A172 (cell line): ENCODE measurements around the gene GTPBP2. TPM values are rescaled to one million over a fixed set of nuclear protein-coding genes. Genes with fewer than 3 reads are reported as not detected.
A peak's percentile ranks its signal among the peaks of the same experiment; 100 is the strongest.
"Not testable (repeated sequence)": the region's sequence is repeated elsewhere in the genome, so short reads cannot be mapped to it uniquely, and the experiment has no call there.

Experiments used
- DNase-seq: peaks from one replicate; pipeline ENCODE4 v3.0.0-alpha.2; 2015; ENCODE audit warnings: low spot score
- total RNA-seq: library from RNA; depleted of rRNA; stranded (reverse); fragments of >200 nt; shearing (Covaris generic); gene quantifications from 2 replicates; pipeline ENCODE4 v1.2.3, GENCODE V29; 2014

GTPBP2 gene
- total RNA-seq, 1 experiment from 2014 or later: 25.3 TPM

- no peak for DNase-seq
Observed at GRCh38 chr6:43623880-43624785, 4.9 kb downstream of the GTPBP2 start.

GRCh38 chr6:43622541-43622940 lies 6.5 kb downstream of the GTPBP2 start:
- DNase-seq: no peak

- DNase-seq: no peak
Observed at GRCh38 chr6:43621836-43622180, 7.3 kb downstream of the GTPBP2 start.

- no peak for DNase-seq
Observed at GRCh38 chr6:43621078-43621835, 7.8 kb downstream of the GTPBP2 start.

GRCh38 chr6:43616725-43617472 lies 12.2 kb downstream of the GTPBP2 start:
- no peak for DNase-seq

GRCh38 chr6:43614396-43614730 lies 14.7 kb downstream of the GTPBP2 start:
- no peak for DNase-seq

- no peak for DNase-seq
Observed at GRCh38 chr6:43613721-43614395, 15.2 kb downstream of the GTPBP2 start.

- no peak for DNase-seq
Observed at GRCh38 chr6:43610431-43610830, 18.6 kb downstream of the GTPBP2 start.

GRCh38 chr6:43609402-43609801 lies 19.7 kb downstream of the GTPBP2 start:
- DNase-seq: no peak

- no peak for DNase-seq
Observed at GRCh38 chr6:43608807-43609206, 20.3 kb downstream of the GTPBP2 start.

- peak; percentile 65 for DNase-seq
Observed at GRCh38 chr6:43608310-43608763, 20.7 kb downstream of the GTPBP2 start.

- no peak for DNase-seq
Observed at GRCh38 chr6:43606019-43606418, 23.0 kb downstream of the GTPBP2 start.

- peak; percentile 44 for DNase-seq
Observed at GRCh38 chr6:43604174-43604573, 24.9 kb downstream of the GTPBP2 start.

GRCh38 chr6:43600595-43600994 lies 28.5 kb downstream of the GTPBP2 start:
- DNase-seq: no peak

- DNase-seq: no peak
Observed at GRCh38 chr6:43593938-43594337, 35.1 kb downstream of the GTPBP2 start.

- not testable (repeated sequence) for DNase-seq
Observed at GRCh38 chr6:43589564-43589963, 39.5 kb downstream of the GTPBP2 start.

- no peak for DNase-seq
Observed at GRCh38 chr6:43588194-43588593, 40.9 kb downstream of the GTPBP2 start.

GRCh38 chr6:43584892-43585570 lies 44.0 kb downstream of the GTPBP2 start:
- DNase-seq: peak; percentile 75

GRCh38 chr6:43582911-43583310 lies 46.2 kb downstream of the GTPBP2 start:
- no peak for DNase-seq

GRCh38 chr6:43579171-43579570 lies 49.9 kb downstream of the GTPBP2 start:
- DNase-seq: no peak

- no peak for DNase-seq
Observed at GRCh38 chr6:43578748-43579147, 50.3 kb downstream of the GTPBP2 start.
